Measurements from ENCODE around the gene SIX5. TPM values are rescaled to one million over a fixed set of nuclear protein-coding genes. Genes with fewer than 3 reads are reported as not detected.

Gene SIX5
- total RNA-seq, 2 donors from 2014 or later: 0.42 to 0.44 TPM

GRCh38 chr19:45717131-45717982 is 51.7 kb downstream of the SIX5 start:
- Mint-ChIP-seq H3K27ac (peak overlapping the region; percentile 96), H3K4me1 (peaks cover 30% of the 10 kb centered on the region), H3K36me3 (ENCODE audit: low read depth) (no peaks in the 10 kb centered on the region), H3K27me3 (no peaks in the 10 kb centered on the region), H3K4me3 (peak overlapping the region; percentile 99)
- DNase-seq (peak; percentile 91 to 96 (median 95)), ATAC-seq (peak; percentile 96)
- no peaks in the 10 kb centered on the region for H3K9me3 ChIP-seq (ENCODE audit: control insufficient read depth, low read length, poor library complexity, severe bottlenecking)

GRCh38 chr19:45716359-45717130 is 52.5 kb downstream of the SIX5 start:
- H3K27me3 Mint-ChIP-seq: no peaks in the 10 kb centered on the region
- H3K36me3 Mint-ChIP-seq (ENCODE audit: low read depth): no peaks in the 10 kb centered on the region
- peaks cover 27% of the 10 kb centered on the region for H3K4me1 Mint-ChIP-seq
- DNase-seq (no peak), ATAC-seq (no peak)
- H3K27ac Mint-ChIP-seq: peak overlapping the region; percentile 96
- no peaks in the 10 kb centered on the region for H3K9me3 ChIP-seq (ENCODE audit: control insufficient read depth, low read length, poor library complexity, severe bottlenecking)
- H3K4me3 Mint-ChIP-seq: peak overlapping the region; percentile 99

- Mint-ChIP-seq H3K4me1 (peaks cover 30% of the 10 kb centered on the region), H3K27ac (no peak overlapping the region), H3K36me3 (ENCODE audit: low read depth) (peaks cover 2% of the 10 kb centered on the region), H3K4me3 (no peak overlapping the region), H3K27me3 (no peaks in the 10 kb centered on the region)
- DNase-seq (no peak), ATAC-seq (no peak)
- H3K9me3 ChIP-seq (ENCODE audit: control insufficient read depth, low read length, poor library complexity, severe bottlenecking): no peaks in the 10 kb centered on the region
These were observed 53.9 kb downstream of the SIX5 start for GRCh38 chr19:45715139-45715538.

Other genes with a start within 250 kb of the SIX5 start
- gene OPA3, start 184.4 kb downstream of the SIX5 start, total RNA-seq: 1 to 10 TPM; 8.3 to 9.4 TPM
- gene GPR4, start 167.0 kb downstream of the SIX5 start, total RNA-seq: not detected
- 10 to 100 TPM; 58.1 to 61.2 TPM for gene EML2, start 129.9 kb downstream of the SIX5 start, total RNA-seq
- 1 to 10 TPM; 2.3 to 4.6 TPM for gene GIPR, start 101.0 kb downstream of the SIX5 start, total RNA-seq
- gene SNRPD2, start 77.3 kb downstream of the SIX5 start, total RNA-seq: 100 to 1,000 TPM; 333 to 339 TPM
- 10 to 100 TPM in 1 of 2 donors, 1 to 10 TPM in 1; 7.1 to 13.2 TPM for gene QPCTL, start 76.6 kb downstream of the SIX5 start, total RNA-seq
- 10 to 100 TPM; 19.4 to 23.2 TPM for gene FBXO46, start 38.4 kb downstream of the SIX5 start, total RNA-seq
- not detected for gene MEIOSIN, start 35.8 kb downstream of the SIX5 start, total RNA-seq
- gene DMPK, start 13.2 kb upstream of the SIX5 start, total RNA-seq: 10 to 100 TPM; 18.7 to 35.8 TPM
- gene DMWD, start 23.6 kb upstream of the SIX5 start, total RNA-seq: 10 to 100 TPM; 28.3 to 49.1 TPM
- gene RSPH6A, start 46.1 kb upstream of the SIX5 start, total RNA-seq: under 1 TPM; 0.10 to 0.34 TPM
- 10 to 100 TPM; 75.5 to 81.6 TPM for gene SYMPK, start 93.9 kb upstream of the SIX5 start, total RNA-seq
- not detected for gene FOXA3, start 95.1 kb upstream of the SIX5 start, total RNA-seq
- 10 to 100 TPM; 16.0 to 18.7 TPM for gene IRF2BP1, start 116.9 kb upstream of the SIX5 start, total RNA-seq
- 1 to 10 TPM; 7.1 to 7.5 TPM for gene MYPOP, start 133.4 kb upstream of the SIX5 start, total RNA-seq
- gene NANOS2, start 145.5 kb upstream of the SIX5 start, total RNA-seq: not detected
- not detected for gene NOVA2, start 204.6 kb upstream of the SIX5 start, total RNA-seq
- 10 to 100 TPM; 13.5 to 15.6 TPM for gene CCDC61, start 226.2 kb upstream of the SIX5 start, total RNA-seq

All from T-helper 17 cell (primary cell).